Kidney (tissue), 22 donors: ENCODE results near the gene MOB3A. TPM values are rescaled to one million over a fixed set of nuclear protein-coding genes. Genes with fewer than 3 reads are reported as not detected.

Experiments used
- DNase-seq, 5 donors: peaks; one replicate each; pipeline ENCODE4 v3.0.0-alpha.2; 2013 to 2020
- FAIRE-seq: peaks from 2 replicates; lab custom pipeline; 2012; peaks lifted over from hg19 to GRCh38; lab: Jason Lieb, UNC
- H3K27ac ChIP-seq, 2 donors: one replicate each; pipeline ENCODE4 v1.7.0; 2013; ENCODE audit warnings: low read depth in 2 of 2, low read length in 2 of 2, inconsistent platforms in 1 of 2
- H3K27me3 ChIP-seq: one replicate; pipeline ENCODE4 v1.7.1; 2013; ENCODE audit warnings: low read length, inconsistent platforms; ENCODE audit not compliant: control insufficient read depth, insufficient read depth
- H3K36me3 ChIP-seq, 3 donors: one replicate each; pipeline versions ENCODE4 v1.7.0 to v1.7.1; 2013; ENCODE audit warnings: low read length in 3 of 3, control low read depth in 1 of 3, inconsistent platforms in 1 of 3; ENCODE audit not compliant: insufficient read depth in 3 of 3, control insufficient read depth in 2 of 3
- H3K4me1 ChIP-seq, 3 donors: one replicate each; pipeline versions ENCODE4 v1.7.0 to v1.7.1; 2013; ENCODE audit warnings: low read length in 3 of 3, inconsistent platforms in 1 of 3, low read depth in 1 of 3; ENCODE audit not compliant: control insufficient read depth in 2 of 3, insufficient read depth in 2 of 3
- H3K4me3 ChIP-seq, 3 donors: one replicate each; pipeline versions ENCODE4 v1.7.0 to v1.8.1; 2013; ENCODE audit warnings: low read length in 3 of 3, control low read depth in 1 of 3, inconsistent platforms in 1 of 3
- H3K9ac ChIP-seq, 3 donors: one replicate each; pipeline versions ENCODE4 v1.7.0 to v1.7.1; 2013; ENCODE audit warnings: low read length in 3 of 3, control low read depth in 1 of 3, inconsistent platforms in 1 of 3
- H3K9me3 ChIP-seq, 3 donors: one replicate each; pipeline versions ENCODE4 v1.7.0 to v1.7.1; 2013; ENCODE audit warnings: low read length in 3 of 3, control low read depth in 1 of 3, inconsistent platforms in 1 of 3; ENCODE audit not compliant: control insufficient read depth in 2 of 3, insufficient read depth in 1 of 3
- CTCF ChIP-seq: IDR thresholded peaks from 3 replicates; pipeline ENCODE4 v1.5.1; 2012; ENCODE audit warnings: mild to moderate bottlenecking, moderate library complexity, borderline replicate concordance; ENCODE audit not compliant: insufficient read depth; ENCODE audit errors: extremely low read depth
- intact Hi-C: fragments of 100-400 bp; cut with DNase I; formaldehyde crosslinking; loops from one replicate; pipeline ENCODE4 v1.11.1; 2022
- long read RNA-seq, 10 donors: library from polyadenylated mRNA in 1 of 10; unstranded in 1 of 10; transcript quantifications; one replicate each; pipeline ENCODE4 v2.0.0 and lab custom pipeline, GENCODE V29; 2021 to 2026
- polyA plus RNA-seq: library from polyadenylated mRNA; stranded (reverse); fragments of 350-450 nt; fragmentation: Illumina TruSeq; extraction: RNeasy Lipid Tissue Mini Kit (QIAGEN cat#74804); gene quantifications from one replicate; pipeline ENCODE4 v1.2.3, GENCODE V29; 2014; ENCODE audit warnings: low read depth, low replicate concordance; ENCODE audit not compliant: insufficient read depth
- total RNA-seq: library from RNA; stranded (reverse); fragmentation: NEBNext Ultra II Directional; extraction: Animal tissue kit (Norgen Biotek cat#: 25700); gene quantifications from one replicate; pipeline ENCODE4 v1.2.1, GENCODE V29; 2021
- donor health status: control.
- donor health status: control.
- donor health status: control.
- donor health status: control.
- donor health status: control.
- donor health status: DM: yes; HTN: yes; CAD: no.
- donor health status: Normal renal cell carcinoma (clear cell type).

Gene MOB3A
- total RNA-seq (59.7 TPM), polyA plus RNA-seq (16.9 TPM)
- long read RNA-seq, donor 1, partial matches to known transcripts = 0 of 5 reads
- long read RNA-seq, donor 1, other reads (novel, unspliced or antisense) = 0 of 5 reads
- long read RNA-seq, donor 2, transcript MOB3A-201 (5 exons, 3,391 nt) = major isoform, 10 of 10 reads
- long read RNA-seq, donor 2, partial matches to known transcripts = 0 of 10 reads
- long read RNA-seq, donor 2, other reads (novel, unspliced or antisense) = 0 of 10 reads
- long read RNA-seq, donor 3, transcript MOB3A-201 (5 exons, 3,391 nt) = major isoform, 6 of 7 reads
- long read RNA-seq, donor 3, partial matches to known transcripts = 0 of 7 reads
- long read RNA-seq, donor 3, other reads (novel, unspliced or antisense) = 0 of 7 reads
- long read RNA-seq, donor 4, transcript MOB3A-201 (5 exons, 3,391 nt) = major isoform, 10 of 11 reads
- long read RNA-seq, donor 4, partial matches to known transcripts = 0 of 11 reads
- long read RNA-seq, donor 4, other reads (novel, unspliced or antisense) = 0 of 11 reads
- long read RNA-seq, donor 5, partial matches to known transcripts = 0 of 1 reads
- long read RNA-seq, donor 5, other reads (novel, unspliced or antisense) = 0 of 1 reads
- long read RNA-seq, donor 6, partial matches to known transcripts = 0 of 1 reads
- long read RNA-seq, donor 6, other reads (novel, unspliced or antisense) = 0 of 1 reads
- long read RNA-seq, donor 7, partial matches to known transcripts = 0 of 25 reads
- long read RNA-seq, donor 7, other reads (novel, unspliced or antisense) = 21 of 25 reads
- long read RNA-seq, donor 8, transcript MOB3A-201 (5 exons, 3,391 nt) = major isoform, 5 of 9 reads
- long read RNA-seq, donor 8, partial matches to known transcripts = 0 of 9 reads
- long read RNA-seq, donor 8, other reads (novel, unspliced or antisense) = 0 of 9 reads
- long read RNA-seq, donor 9, partial matches to known transcripts = 0 of 5 reads
- long read RNA-seq, donor 9, other reads (novel, unspliced or antisense) = 0 of 5 reads
- long read RNA-seq, donor 10, transcript MOB3A-201 (5 exons, 3,391 nt) = major isoform, 5 of 5 reads
- long read RNA-seq, donor 10, partial matches to known transcripts = 0 of 5 reads
- long read RNA-seq, donor 10, other reads (novel, unspliced or antisense) = 0 of 5 reads

DNA sequence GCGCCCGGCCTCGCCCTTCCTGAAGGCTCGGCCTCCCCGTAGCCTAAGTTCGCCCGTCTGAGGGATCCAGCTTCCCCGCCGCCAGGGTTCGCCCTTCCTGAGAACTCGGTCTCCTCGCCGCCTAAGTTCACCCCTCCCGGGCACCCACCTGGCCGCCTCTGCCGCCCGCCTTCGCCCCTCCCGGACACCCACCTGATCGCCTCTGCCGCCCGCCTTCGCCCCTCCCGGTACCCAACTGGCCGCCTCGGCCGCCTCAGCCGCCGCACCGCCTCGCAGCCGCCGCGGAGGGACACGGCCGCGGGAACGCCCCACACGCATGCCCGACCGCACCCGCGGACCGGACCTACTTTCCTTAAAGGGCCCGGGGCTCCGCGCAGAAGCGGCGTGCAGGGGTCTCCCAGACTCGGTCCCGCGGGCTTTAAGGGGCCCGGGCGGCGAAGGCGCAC lies at the start of gene MOB3A:
Gene MOB3A, minus strand, starts transcription at position 293 of the 446 bp plus-strand sequence. CDS start 17,766 bp downstream, outside the sequence.
- H3K4me1 ChIP-seq = peaks cover 0 to 15% (median 8%) of the 10 kb centered on the region in 3 donors
- H3K36me3 ChIP-seq = peaks cover 0 to 9% (median 3%) of the 10 kb centered on the region in 3 donors
- H3K9ac ChIP-seq = peak within 1 kb of the TSS in 2 of 3 donors; percentile 36 to 51
- H3K9me3 ChIP-seq = no peaks in the 10 kb centered on the region
- DNase-seq (peak in 1 of 5 donors; percentile 98), FAIRE-seq (no peak)
- peak within 1 kb of the TSS; percentile 93 to 97 for H3K27ac ChIP-seq
- TF ChIP-seq CTCF = peak; percentile 29
- H3K4me3 ChIP-seq = peak within 1 kb of the TSS; percentile 61 to 75 (median 67)
- no peaks in the 10 kb centered on the region for H3K27me3 ChIP-seq
- intact Hi-C loops = no loop called here

- Histone ChIP-seq H3K36me3 (no peaks in the 10 kb centered on the region), H3K27me3 (no peaks in the 10 kb centered on the region), H3K9me3 (no peaks in the 10 kb centered on the region), H3K4me3 (no peak overlapping the region), H3K27ac (no peak overlapping the region), H3K9ac (no peak overlapping the region), H3K4me1 (peaks cover 3 to 16% (median 7%) of the 10 kb centered on the region in 3 donors)
- no peak for DNase-seq
- FAIRE-seq = no peak
- intact Hi-C loops = no loop called here
- TF ChIP-seq CTCF = no peak
Observed at GRCh38 chr19:2145831-2146241, 49.7 kb upstream of the MOB3A start.

GRCh38 chr19:2144190-2144589 lies 48.1 kb upstream of the MOB3A start:
- FAIRE-seq = no peak

More at GRCh38 chr19:2144190-2144589, 48.1 kb upstream of the MOB3A start:
- DNase-seq = peak in 1 of 5 donors; percentile 66
- intact Hi-C loops = no loop called here
- H3K4me3 ChIP-seq = no peak overlapping the region
- H3K27ac ChIP-seq = no peak overlapping the region
- H3K9me3 ChIP-seq = no peaks in the 10 kb centered on the region
- H3K27me3 ChIP-seq = no peaks in the 10 kb centered on the region
- no peak for TF ChIP-seq CTCF
- H3K36me3 ChIP-seq = peaks cover 0 to 3% (median 0%) of the 10 kb centered on the region in 3 donors
- peaks cover 0 to 6% (median 0%) of the 10 kb centered on the region in 3 donors for H3K4me1 ChIP-seq
- H3K9ac ChIP-seq = no peak overlapping the region
